ENCODE results near the gene ARHGEF37.

ARHGEF37 gene

DNA sequence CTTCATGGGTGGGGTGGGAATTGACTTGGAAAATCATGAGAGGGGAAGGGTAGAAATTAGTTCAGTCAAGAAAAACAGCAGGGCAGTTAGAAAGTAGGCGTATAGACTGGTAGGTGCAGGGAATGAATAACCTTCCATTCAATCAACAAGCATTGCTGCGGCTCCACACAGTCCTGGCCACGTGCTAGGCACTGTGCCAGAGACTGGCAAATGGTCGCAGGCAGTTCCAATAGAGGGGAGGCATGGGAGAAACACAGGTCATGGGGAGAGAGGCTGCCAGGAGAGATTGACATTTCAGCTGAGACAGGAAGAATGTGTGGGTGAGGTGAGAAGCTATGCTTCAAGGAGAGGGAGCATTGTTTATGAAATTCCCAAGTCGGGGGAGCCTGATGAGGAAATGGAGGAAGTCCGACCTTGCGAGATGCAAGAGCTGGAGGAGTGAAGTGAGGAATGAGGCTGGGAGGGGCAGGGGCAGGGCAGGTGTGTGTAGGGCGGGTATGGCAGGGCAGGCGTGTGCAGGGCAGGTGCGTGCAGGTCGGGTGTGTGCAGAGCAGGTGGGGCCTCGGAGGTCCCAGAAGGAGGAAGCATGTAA lies 94.4 kb downstream of the ARHGEF37 start:
- no peak for DNase-seq (ENCODE audit: low read depth)

- DNase-seq (ENCODE audit: low read depth), result no peak
These were observed 96.4 kb downstream of the ARHGEF37 start for GRCh38 chr5:149677731-149678130.

- no peak for DNase-seq (ENCODE audit: low read depth)
These were observed 98.8 kb downstream of the ARHGEF37 start for GRCh38 chr5:149679876-149680809.

DNA sequence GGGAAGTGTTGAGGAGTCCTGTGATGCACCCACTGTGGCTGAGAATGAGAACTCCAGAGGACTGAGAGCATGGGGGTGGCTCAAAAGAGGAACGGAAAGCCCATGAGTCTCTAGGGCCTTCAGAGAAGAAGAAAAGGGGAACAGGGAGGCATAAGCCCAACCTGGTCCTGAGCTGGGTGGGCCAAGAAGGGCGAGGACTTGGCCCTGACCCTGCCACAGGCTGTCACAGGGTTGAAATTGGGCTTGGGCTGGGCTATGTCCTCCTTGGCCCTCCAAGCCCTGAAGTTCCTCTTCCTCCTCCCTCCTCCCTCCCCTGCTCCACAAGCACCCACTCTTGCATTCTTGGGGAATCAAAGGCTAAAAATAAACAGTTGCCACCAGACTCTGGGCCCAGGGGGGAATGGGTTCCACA lies 99.5 kb downstream of the ARHGEF37 start:
- no peak for DNase-seq (ENCODE audit: low read depth)

- DNase-seq (ENCODE audit: low read depth), result no peak
These were observed 100.0 kb downstream of the ARHGEF37 start for GRCh38 chr5:149681252-149681651.

- DNase-seq (ENCODE audit: low read depth), result no peak
These were observed 100.6 kb downstream of the ARHGEF37 start for GRCh38 chr5:149681922-149682321.

DNA sequence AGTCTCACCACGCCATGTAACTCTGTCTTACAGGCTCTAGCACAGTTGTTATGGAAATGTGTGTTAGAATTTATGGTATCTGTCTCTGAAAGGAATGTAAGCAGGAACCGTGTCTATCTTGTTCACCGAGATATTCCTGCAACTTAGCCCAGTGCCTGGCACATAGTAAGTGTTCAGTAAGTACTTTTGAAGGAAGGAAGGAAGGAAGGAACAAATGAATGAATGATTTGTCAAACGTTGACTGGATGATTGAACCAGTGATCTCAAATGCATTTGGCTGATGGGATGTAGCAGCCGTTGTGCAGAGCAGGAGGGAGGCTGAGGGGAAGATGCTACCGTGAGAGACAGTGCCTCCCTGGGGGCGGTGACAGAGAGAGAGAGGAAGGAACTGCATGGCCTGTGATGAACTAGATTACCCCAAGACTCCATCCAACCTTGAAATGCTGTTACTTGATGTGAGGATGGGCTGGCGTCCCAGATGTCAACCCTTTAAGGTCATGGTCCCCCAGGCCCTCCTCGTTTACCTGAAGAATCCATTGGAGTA lies 101.3 kb downstream of the ARHGEF37 start:
- DNase-seq (ENCODE audit: low read depth), result no peak

DNA sequence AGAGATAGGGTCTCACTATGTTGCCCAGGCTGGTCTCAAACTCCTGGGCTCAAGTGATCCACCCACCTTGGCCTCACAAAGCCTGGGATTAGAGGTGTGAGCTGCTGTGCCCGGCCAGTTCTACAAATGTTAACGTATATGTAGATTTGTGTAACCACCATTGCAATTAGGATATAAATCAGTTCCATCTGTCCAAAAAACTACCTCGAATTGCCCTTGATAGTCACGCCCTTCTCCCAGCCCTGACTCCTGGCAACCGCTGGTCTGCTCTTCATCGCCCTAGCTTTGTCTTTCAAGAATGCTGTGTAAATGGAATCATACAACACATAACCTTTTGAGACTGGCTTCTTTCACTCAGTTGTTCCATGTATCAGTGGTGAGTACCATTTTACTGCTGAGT lies 102.7 kb downstream of the ARHGEF37 start:
- DNase-seq (ENCODE audit: low read depth), result no peak

DNA sequence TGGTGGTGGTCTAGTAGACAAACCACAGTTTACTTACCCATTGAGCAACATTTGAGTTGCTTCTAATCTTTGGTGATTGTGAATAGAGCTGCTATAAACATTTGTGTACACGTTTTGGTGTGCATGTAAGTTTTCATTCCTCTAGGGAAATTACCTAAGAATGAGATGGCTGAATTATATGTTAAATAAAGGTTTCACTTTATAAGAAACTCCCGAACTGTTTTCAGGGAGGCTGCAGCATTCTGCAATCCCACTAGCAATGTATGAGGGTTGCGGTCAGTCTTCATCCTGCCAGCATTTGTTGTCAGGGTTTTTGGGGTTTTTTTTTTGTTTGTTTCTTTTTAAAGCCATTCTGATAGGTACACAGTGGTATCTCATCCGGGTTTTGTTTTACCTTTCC lies 103.1 kb downstream of the ARHGEF37 start:
- no peak for DNase-seq (ENCODE audit: low read depth)

All from stimulated activated CD4-positive, alpha-beta T cell treated with anti-CD3 and anti-CD28 coated beads, Interleukin-2, amount 100 ng/mL, for 4 hours (primary cell).